Measurements from ENCODE around the gene TMEM80. TPM values are rescaled to one million over a fixed set of nuclear protein-coding genes. Genes with fewer than 3 reads are reported as not detected.

The TMEM80 gene
- total RNA-seq, 1 donor from 2014 or later: 12.8 TPM

GRCh38 chr11:660281-660680 lies 35.3 kb upstream of the TMEM80 start:
- Histone ChIP-seq H3K36me3 (peaks cover 0 to 4% of the 10 kb centered on the region in 2 donors), H3K27ac (no peak overlapping the region), H3K27me3 (no peaks in the 10 kb centered on the region), H3K9me3 (no peaks in the 10 kb centered on the region), H3K4me3 (no peak overlapping the region), H3K4me1 (peaks cover 9% of the 10 kb centered on the region)
- no peak for DNase-seq (ENCODE audit: extremely low spot score in 2 of 2)
- intact Hi-C loops (cut with DNase I): loop anchor here (5.0 kb wide), 1 partner anchor 67 kb away; no protein-coding TSS in a partner anchor
- TF ChIP-seq CTCF (IDR thresholded peaks at IDR 0.05): no peak

GRCh38 chr11:660681-661444 lies 34.8 kb upstream of the TMEM80 start:
- TF ChIP-seq POLR2A (IDR thresholded peaks at IDR 0.05): no peak
- TF ChIP-seq POLR2AphosphoS5 (IDR thresholded peaks at IDR 0.05; ENCODE audit: insufficient read depth in 1 of 2, low read depth in 1 of 2): no peak
- TF ChIP-seq CTCF (IDR thresholded peaks at IDR 0.05): no peak
- no peak for DNase-seq (ENCODE audit: extremely low spot score in 2 of 2)
- peaks cover 15% of the 10 kb centered on the region for H3K4me1 ChIP-seq
- no peak overlapping the region for H3K27ac ChIP-seq
- intact Hi-C loops (cut with DNase I): loop anchor here (5.0 kb wide), 1 partner anchor 66 kb away; no protein-coding TSS in a partner anchor
- no peak overlapping the region for H3K4me3 ChIP-seq
- no peaks in the 10 kb centered on the region for H3K9me3 ChIP-seq
- no peaks in the 10 kb centered on the region for H3K27me3 ChIP-seq
- peaks cover 0 to 4% of the 10 kb centered on the region in 2 donors for H3K36me3 ChIP-seq

GRCh38 chr11:662689-663274 lies 32.8 kb upstream of the TMEM80 start:
- no peak overlapping the region for H3K27ac ChIP-seq
- H3K4me3 ChIP-seq: no peak overlapping the region
- H3K9me3 ChIP-seq: no peaks in the 10 kb centered on the region
- no peak for DNase-seq (ENCODE audit: extremely low spot score in 2 of 2)
- peaks cover 0 to 4% of the 10 kb centered on the region in 2 donors for H3K36me3 ChIP-seq
- intact Hi-C loops (cut with DNase I): loop anchor here (5.0 kb wide), 1 partner anchor 65 kb away; no protein-coding TSS in a partner anchor
- TF ChIP-seq POLR2A (IDR thresholded peaks at IDR 0.05) (no peak), CTCF (IDR thresholded peaks at IDR 0.05) (peak; percentile 41 to 73 (median 69)), POLR2AphosphoS5 (IDR thresholded peaks at IDR 0.05; ENCODE audit: insufficient read depth in 1 of 2, low read depth in 1 of 2) (peak in 1 of 2 donors; percentile 32)
- H3K27me3 ChIP-seq: no peaks in the 10 kb centered on the region
- H3K4me1 ChIP-seq: peaks cover 17% of the 10 kb centered on the region

GRCh38 chr11:665062-665703 lies 30.4 kb upstream of the TMEM80 start:
- peaks cover 15% of the 10 kb centered on the region for H3K4me1 ChIP-seq
- H3K27ac ChIP-seq: peak overlapping the region; percentile 76
- intact Hi-C loops (cut with DNase I): no loop called here
- no peaks in the 10 kb centered on the region for H3K9me3 ChIP-seq
- no peaks in the 10 kb centered on the region for H3K36me3 ChIP-seq
- H3K4me3 ChIP-seq: no peak overlapping the region
- peak in 1 of 2 donors; percentile 68 for TF ChIP-seq POLR2AphosphoS5 (IDR thresholded peaks at IDR 0.05; ENCODE audit: insufficient read depth in 1 of 2, low read depth in 1 of 2)
- no peak for TF ChIP-seq POLR2A (IDR thresholded peaks at IDR 0.05)
- no peak for TF ChIP-seq CTCF (IDR thresholded peaks at IDR 0.05)
- no peak for DNase-seq (ENCODE audit: extremely low spot score in 2 of 2)
- H3K27me3 ChIP-seq: no peaks in the 10 kb centered on the region

All from vagina (tissue), 2 donors.